ENCODE data around the gene KCTD14. TPM values are rescaled to one million over a fixed set of nuclear protein-coding genes. Genes with fewer than 3 reads are reported as not detected.
A peak's percentile ranks its signal among the peaks of the same experiment; 100 is the strongest.

Gene KCTD14
- total and polyA plus RNA-seq, 4 donors, result 0.70 to 7.3 (median 6.7) TPM

DNA sequence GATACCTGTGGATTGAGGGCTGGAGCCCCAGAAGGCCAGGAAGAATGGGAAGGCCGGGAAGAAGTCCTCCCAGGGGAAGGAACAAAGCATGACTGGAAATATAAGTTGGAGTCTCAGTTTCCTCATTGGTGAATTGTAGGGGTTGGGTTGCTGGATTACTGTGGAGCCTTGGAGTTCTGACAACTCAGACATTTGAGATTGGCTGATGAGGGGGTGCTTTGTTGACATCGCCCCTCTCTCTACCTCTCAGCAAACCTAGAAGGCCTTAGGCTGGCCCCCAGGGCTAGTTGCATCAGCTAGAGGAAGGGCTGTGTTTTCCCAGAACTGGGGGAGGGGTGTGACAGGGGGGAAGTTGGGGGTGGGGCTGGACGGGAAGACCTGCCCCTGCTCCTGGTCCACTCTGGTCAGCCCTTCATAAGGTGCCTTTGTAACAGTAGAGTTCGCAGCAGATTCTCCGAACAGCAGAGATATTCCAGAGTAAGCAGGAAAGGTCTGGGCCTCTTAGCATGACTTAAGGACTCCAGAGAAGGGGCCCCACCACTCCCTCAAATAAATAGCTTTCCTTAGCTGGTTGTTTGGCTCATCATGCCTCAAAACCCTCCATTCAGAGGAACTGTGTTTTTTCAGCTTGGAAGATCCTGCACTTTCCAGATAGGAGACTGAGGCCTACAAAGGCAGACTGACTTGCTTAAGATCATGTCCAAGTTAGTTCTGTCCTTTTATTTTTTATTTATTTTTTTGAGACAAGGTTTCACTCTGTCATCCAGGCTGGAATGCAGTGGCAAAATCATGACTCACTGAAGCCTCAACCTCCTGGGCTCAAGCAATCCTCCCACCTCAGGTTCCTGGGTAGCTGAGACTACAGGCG, 28.1 kb upstream of the KCTD14 start:
- DNase-seq (ENCODE audit: low spot score), result no peak
- Histone ChIP-seq H3K9me3 (ENCODE audit: control insufficient read depth in 4 of 4, low read length in 3 of 4) (no peaks in the 10 kb centered on the region), H3K36me3 (ENCODE audit: control insufficient read depth in 4 of 4, insufficient read depth in 3 of 4, low read depth in 1 of 4, low read length in 3 of 4) (no peaks in the 10 kb centered on the region), H3K9ac (ENCODE audit: low read depth in 1 of 2, low read length in 2 of 2) (no peak overlapping the region), H3K27me3 (ENCODE audit: control insufficient read depth in 4 of 4, insufficient read depth in 4 of 4, low read length in 3 of 4) (no peaks in the 10 kb centered on the region), H3K27ac (ENCODE audit: low read depth in 1 of 2, low read length in 2 of 2) (no peak overlapping the region), H3K4me3 (ENCODE audit: low read depth in 1 of 3, low read length in 3 of 3) (no peak overlapping the region), H3K4me1 (ENCODE audit: control insufficient read depth in 4 of 4, insufficient read depth in 4 of 4, low read length in 3 of 4) (peaks cover 0 to 18% (median 13%) of the 10 kb centered on the region in 4 donors)
- 85% methylated on average over 6 of the region's 6 CpGs for WGBS
- TF ChIP-seq FOXA1 (IDR thresholded peaks at IDR 0.05) (no peak), TAF1 (conservative IDR thresholded peaks at IDR 0.05) (no peak), RXRA (IDR thresholded peaks at IDR 0.05) (peak in 1 of 2 donors; percentile 12), NR2F2 (IDR thresholded peaks at IDR 0.05) (no peak), EGR1 (IDR thresholded peaks at IDR 0.05; ENCODE audit: low read depth in 2 of 2) (no peak), HNF4A (conservative IDR thresholded peaks at IDR 0.05) (peak in 1 of 2 donors; percentile 13), SP1 (IDR thresholded peaks at IDR 0.05) (peak; percentile 8), RAD21 (IDR thresholded peaks at IDR 0.05) (no peak)
- TF ChIP-seq, protein P1, sequence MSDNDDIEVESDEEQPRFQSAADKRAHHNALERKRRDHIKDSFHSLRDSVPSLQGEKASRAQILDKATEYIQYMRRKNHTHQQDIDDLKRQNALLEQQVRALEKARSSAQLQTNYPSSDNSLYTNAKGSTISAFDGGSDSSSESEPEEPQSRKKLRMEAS (IDR thresholded peaks at IDR 0.05), result no peak
- TF ChIP-seq, protein P2, sequence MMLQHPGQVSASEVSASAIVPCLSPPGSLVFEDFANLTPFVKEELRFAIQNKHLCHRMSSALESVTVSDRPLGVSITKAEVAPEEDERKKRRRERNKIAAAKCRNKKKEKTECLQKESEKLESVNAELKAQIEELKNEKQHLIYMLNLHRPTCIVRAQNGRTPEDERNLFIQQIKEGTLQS (IDR thresholded peaks at IDR 0.05), result no peak

DNA sequence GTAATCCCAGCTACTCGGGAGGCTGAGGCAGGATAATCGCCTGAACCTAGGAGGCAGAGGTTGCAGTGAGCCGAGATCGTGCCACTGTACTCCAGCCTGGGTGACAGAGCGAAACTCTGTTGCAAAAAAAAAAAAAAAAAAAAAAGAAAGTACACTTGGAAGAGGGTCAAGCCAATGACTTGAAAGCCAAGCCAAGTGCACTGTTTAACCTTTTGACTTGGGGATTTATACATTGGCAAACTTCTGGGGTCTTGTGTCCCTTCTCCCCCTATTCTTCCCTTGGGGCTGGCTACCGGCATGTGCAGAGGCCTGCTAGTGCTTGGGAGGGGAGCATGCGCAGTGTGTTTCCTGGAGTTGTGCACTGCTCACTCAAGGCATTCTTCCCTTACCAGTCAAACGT, 26.3 kb upstream of the KCTD14 start:
- Histone ChIP-seq H3K4me1 (ENCODE audit: control insufficient read depth in 4 of 4, insufficient read depth in 4 of 4, low read length in 3 of 4) (peaks cover 5 to 22% (median 13%) of the 10 kb centered on the region in 4 donors), H3K9ac (ENCODE audit: low read depth in 1 of 2, low read length in 2 of 2) (no peak overlapping the region), H3K9me3 (ENCODE audit: control insufficient read depth in 4 of 4, low read length in 3 of 4) (no peaks in the 10 kb centered on the region), H3K4me3 (ENCODE audit: low read depth in 1 of 3, low read length in 3 of 3) (no peak overlapping the region), H3K27me3 (ENCODE audit: control insufficient read depth in 4 of 4, insufficient read depth in 4 of 4, low read length in 3 of 4) (no peaks in the 10 kb centered on the region), H3K36me3 (ENCODE audit: control insufficient read depth in 4 of 4, insufficient read depth in 3 of 4, low read depth in 1 of 4, low read length in 3 of 4) (no peaks in the 10 kb centered on the region), H3K27ac (ENCODE audit: low read depth in 1 of 2, low read length in 2 of 2) (no peak overlapping the region)
- no peak for DNase-seq (ENCODE audit: low spot score)
- 66% methylated on average over 8 of the region's 8 CpGs for WGBS
- TF ChIP-seq, protein P3, sequence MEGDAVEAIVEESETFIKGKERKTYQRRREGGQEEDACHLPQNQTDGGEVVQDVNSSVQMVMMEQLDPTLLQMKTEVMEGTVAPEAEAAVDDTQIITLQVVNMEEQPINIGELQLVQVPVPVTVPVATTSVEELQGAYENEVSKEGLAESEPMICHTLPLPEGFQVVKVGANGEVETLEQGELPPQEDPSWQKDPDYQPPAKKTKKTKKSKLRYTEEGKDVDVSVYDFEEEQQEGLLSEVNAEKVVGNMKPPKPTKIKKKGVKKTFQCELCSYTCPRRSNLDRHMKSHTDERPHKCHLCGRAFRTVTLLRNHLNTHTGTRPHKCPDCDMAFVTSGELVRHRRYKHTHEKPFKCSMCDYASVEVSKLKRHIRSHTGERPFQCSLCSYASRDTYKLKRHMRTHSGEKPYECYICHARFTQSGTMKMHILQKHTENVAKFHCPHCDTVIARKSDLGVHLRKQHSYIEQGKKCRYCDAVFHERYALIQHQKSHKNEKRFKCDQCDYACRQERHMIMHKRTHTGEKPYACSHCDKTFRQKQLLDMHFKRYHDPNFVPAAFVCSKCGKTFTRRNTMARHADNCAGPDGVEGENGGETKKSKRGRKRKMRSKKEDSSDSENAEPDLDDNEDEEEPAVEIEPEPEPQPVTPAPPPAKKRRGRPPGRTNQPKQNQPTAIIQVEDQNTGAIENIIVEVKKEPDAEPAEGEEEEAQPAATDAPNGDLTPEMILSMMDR (IDR thresholded peaks at IDR 0.05; ENCODE audit: low read depth, low read length, missing input control), result no peak

DNA sequence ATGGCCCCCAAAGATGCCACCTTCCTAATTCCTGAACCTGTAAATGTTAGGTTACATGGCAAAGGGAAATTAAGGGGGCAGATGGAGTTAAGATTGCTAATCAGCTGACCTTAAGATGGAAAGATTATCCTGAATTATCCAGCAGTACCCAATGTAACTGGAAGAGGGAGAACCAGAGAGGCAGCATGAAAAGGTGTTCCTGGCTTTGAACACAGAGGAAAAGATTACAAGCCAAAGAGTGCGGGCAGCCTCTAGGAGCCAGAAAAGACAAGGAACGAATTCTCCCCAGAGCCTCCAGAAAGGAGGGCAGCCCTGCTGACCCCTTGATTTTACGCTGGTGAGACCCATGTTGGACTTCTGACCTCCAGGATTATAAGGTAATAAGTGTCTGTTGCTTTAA, 25.5 kb upstream of the KCTD14 start:
- no peak overlapping the region for H3K27ac ChIP-seq (ENCODE audit: low read depth in 1 of 2, low read length in 2 of 2)
- H3K9me3 ChIP-seq (ENCODE audit: control insufficient read depth in 4 of 4, low read length in 3 of 4), result no peaks in the 10 kb centered on the region
- no peak overlapping the region for H3K4me3 ChIP-seq (ENCODE audit: low read depth in 1 of 3, low read length in 3 of 3)
- H3K4me1 ChIP-seq (ENCODE audit: control insufficient read depth in 4 of 4, insufficient read depth in 4 of 4, low read length in 3 of 4), result peaks cover 5 to 23% (median 13%) of the 10 kb centered on the region in 4 donors
- no peak for TF ChIP-seq FOXA1 (IDR thresholded peaks at IDR 0.05)
- no peak for TF ChIP-seq NR2F2 (IDR thresholded peaks at IDR 0.05)
- TF ChIP-seq RAD21 (IDR thresholded peaks at IDR 0.05), result peak in 1 of 2 donors; percentile 27
- no peak for TF ChIP-seq GABPA (IDR thresholded peaks at IDR 0.05 in 1 of 2, conservative IDR thresholded peaks at IDR 0.05 in 1 of 2)
- 62% methylated on average over 3 of the region's 3 CpGs for WGBS
- no peak for DNase-seq (ENCODE audit: low spot score)
- H3K36me3 ChIP-seq (ENCODE audit: control insufficient read depth in 4 of 4, insufficient read depth in 3 of 4, low read depth in 1 of 4, low read length in 3 of 4), result no peaks in the 10 kb centered on the region
- H3K27me3 ChIP-seq (ENCODE audit: control insufficient read depth in 4 of 4, insufficient read depth in 4 of 4, low read length in 3 of 4), result no peaks in the 10 kb centered on the region
- no peak overlapping the region for H3K9ac ChIP-seq (ENCODE audit: low read depth in 1 of 2, low read length in 2 of 2)

Data from liver (tissue), 9 donors.